ENCODE data around the gene AMOTL1. TPM values are rescaled to one million over a fixed set of nuclear protein-coding genes. Genes with fewer than 3 reads are reported as not detected.
A peak's percentile ranks its signal among the peaks of the same experiment; 100 is the strongest.

AMOTL1 gene
- total RNA-seq, 1 donor from 2014 or later: 45.6 TPM

- no peak for TF ChIP-seq CTCF (IDR thresholded peaks at IDR 0.05)
- Mint-ChIP-seq H3K9me3 (ENCODE audit: low read depth) (no peaks in the 10 kb centered on the region), H3K27me3 (ENCODE audit: low read depth) (no peaks in the 10 kb centered on the region), H3K27ac (ENCODE audit: unreplicated experiment) (peak overlapping the region; percentile 99), H3K36me3 (ENCODE audit: low read depth) (no peaks in the 10 kb centered on the region), H3K4me1 (ENCODE audit: low read depth) (peaks cover 64% of the 10 kb centered on the region), H3K4me3 (ENCODE audit: unreplicated experiment) (peak overlapping the region; percentile 53)
- no peak for DNase-seq (ENCODE audit: low spot score)
These were observed 25.7 kb downstream of the AMOTL1 start for GRCh38 chr11:94793822-94794221.

GRCh38 chr11:94794287-94795168 lies 26.4 kb downstream of the AMOTL1 start:
- H3K27ac Mint-ChIP-seq (ENCODE audit: unreplicated experiment): peak overlapping the region; percentile 99
- DNase-seq (ENCODE audit: low spot score): no peak
- no peaks in the 10 kb centered on the region for H3K36me3 Mint-ChIP-seq (ENCODE audit: low read depth)
- H3K4me3 Mint-ChIP-seq (ENCODE audit: unreplicated experiment): peak overlapping the region; percentile 53
- H3K9me3 Mint-ChIP-seq (ENCODE audit: low read depth): no peaks in the 10 kb centered on the region
- TF ChIP-seq CTCF (IDR thresholded peaks at IDR 0.05): no peak
- H3K4me1 Mint-ChIP-seq (ENCODE audit: low read depth): peaks cover 59% of the 10 kb centered on the region
- H3K27me3 Mint-ChIP-seq (ENCODE audit: low read depth): no peaks in the 10 kb centered on the region

GRCh38 chr11:94795476-94796189 lies 27.5 kb downstream of the AMOTL1 start:
- H3K4me1 Mint-ChIP-seq (ENCODE audit: low read depth): peaks cover 48% of the 10 kb centered on the region
- no peaks in the 10 kb centered on the region for H3K9me3 Mint-ChIP-seq (ENCODE audit: low read depth)
- no peak for DNase-seq (ENCODE audit: low spot score)
- H3K27ac Mint-ChIP-seq (ENCODE audit: unreplicated experiment): peak overlapping the region; percentile 99
- peaks cover 6% of the 10 kb centered on the region for H3K36me3 Mint-ChIP-seq (ENCODE audit: low read depth)
- no peaks in the 10 kb centered on the region for H3K27me3 Mint-ChIP-seq (ENCODE audit: low read depth)
- no peak for TF ChIP-seq CTCF (IDR thresholded peaks at IDR 0.05)
- H3K4me3 Mint-ChIP-seq (ENCODE audit: unreplicated experiment): peak overlapping the region; percentile 53

- Mint-ChIP-seq H3K27me3 (ENCODE audit: low read depth) (no peaks in the 10 kb centered on the region), H3K36me3 (ENCODE audit: low read depth) (peaks cover 11% of the 10 kb centered on the region), H3K4me1 (ENCODE audit: low read depth) (peaks cover 44% of the 10 kb centered on the region), H3K27ac (ENCODE audit: unreplicated experiment) (no peak overlapping the region), H3K4me3 (ENCODE audit: unreplicated experiment) (no peak overlapping the region), H3K9me3 (ENCODE audit: low read depth) (no peaks in the 10 kb centered on the region)
- DNase-seq (ENCODE audit: low spot score): no peak
- TF ChIP-seq CTCF (IDR thresholded peaks at IDR 0.05): no peak
These were observed 28.0 kb downstream of the AMOTL1 start for GRCh38 chr11:94796190-94796580.

GRCh38 chr11:94796863-94797262 lies 28.7 kb downstream of the AMOTL1 start:
- Mint-ChIP-seq H3K27ac (ENCODE audit: unreplicated experiment) (no peak overlapping the region), H3K4me1 (ENCODE audit: low read depth) (peaks cover 41% of the 10 kb centered on the region), H3K27me3 (ENCODE audit: low read depth) (no peaks in the 10 kb centered on the region), H3K36me3 (ENCODE audit: low read depth) (peaks cover 16% of the 10 kb centered on the region), H3K9me3 (ENCODE audit: low read depth) (no peaks in the 10 kb centered on the region), H3K4me3 (ENCODE audit: unreplicated experiment) (no peak overlapping the region)
- DNase-seq (ENCODE audit: low spot score): no peak
- TF ChIP-seq CTCF (IDR thresholded peaks at IDR 0.05): no peak
